Hepatocyte (in vitro differentiated cells): ENCODE measurements around the gene FBXO33.

Experiments
- CTCF ChIP-seq: fragments of 200-600 bp; sonication (generic); IDR thresholded peaks from 2 replicates; pipeline ENCODE4 v1.5.1; 2016; ENCODE audit warnings: antibody characterized with exemption, mild to moderate bottlenecking; ENCODE audit not compliant: poor library complexity
- EZH2 ChIP-seq: fragments of 200-600 bp; sonication (generic); IDR thresholded peaks from 2 replicates; pipeline ENCODE4 v1.6.1; 2016; ENCODE audit warnings: antibody characterized with exemption, mild to moderate bottlenecking, borderline replicate concordance
- EZH2phosphoT487 ChIP-seq: fragments of 200-600 bp; sonication (generic); IDR thresholded peaks from one replicate; pipeline ENCODE4 v1.6.1; 2018; ENCODE audit warnings: antibody characterized with exemption, mild to moderate bottlenecking, low read depth, moderate library complexity; ENCODE audit not compliant: unreplicated experiment, severe bottlenecking

DNA sequence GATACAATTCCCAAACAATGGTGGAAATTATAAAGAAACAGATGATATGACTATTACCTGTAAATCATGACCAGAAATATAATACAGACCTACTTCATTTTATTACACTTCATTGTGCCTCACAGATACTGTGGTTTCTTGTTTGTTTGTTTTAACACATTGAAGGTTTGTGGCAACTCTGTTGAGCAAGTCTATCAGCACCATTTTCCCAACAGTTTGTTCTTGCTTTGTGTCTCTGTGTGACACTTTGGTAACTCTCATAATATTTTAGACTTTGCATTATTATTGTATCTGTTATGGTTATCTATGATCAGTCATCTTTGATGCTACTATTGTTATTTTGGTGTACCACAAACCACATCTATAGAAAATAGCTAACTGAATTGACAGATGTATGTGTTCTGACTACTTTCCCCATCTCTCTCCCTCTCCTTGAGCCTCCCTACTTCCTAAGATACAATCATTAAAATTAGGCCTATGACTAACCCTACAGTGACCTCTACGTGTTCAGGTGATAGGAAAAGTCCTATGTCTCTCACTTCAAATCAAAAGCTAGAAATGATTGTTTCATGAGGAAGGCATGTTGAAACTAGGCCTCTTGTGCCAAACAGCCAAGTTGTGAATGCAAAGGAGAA is 49.1 kb downstream of the FBXO33 start:
- TF ChIP-seq CTCF (no peak), EZH2 (no peak), EZH2phosphoT487 (no peak)
